ENCODE results near the gene CMTM3. TPM values are rescaled to one million over a fixed set of nuclear protein-coding genes. Genes with fewer than 3 reads are reported as not detected.

Gene CMTM3
- total RNA-seq, 1 experiment from 2014 or later, result 12.8 TPM

DNA sequence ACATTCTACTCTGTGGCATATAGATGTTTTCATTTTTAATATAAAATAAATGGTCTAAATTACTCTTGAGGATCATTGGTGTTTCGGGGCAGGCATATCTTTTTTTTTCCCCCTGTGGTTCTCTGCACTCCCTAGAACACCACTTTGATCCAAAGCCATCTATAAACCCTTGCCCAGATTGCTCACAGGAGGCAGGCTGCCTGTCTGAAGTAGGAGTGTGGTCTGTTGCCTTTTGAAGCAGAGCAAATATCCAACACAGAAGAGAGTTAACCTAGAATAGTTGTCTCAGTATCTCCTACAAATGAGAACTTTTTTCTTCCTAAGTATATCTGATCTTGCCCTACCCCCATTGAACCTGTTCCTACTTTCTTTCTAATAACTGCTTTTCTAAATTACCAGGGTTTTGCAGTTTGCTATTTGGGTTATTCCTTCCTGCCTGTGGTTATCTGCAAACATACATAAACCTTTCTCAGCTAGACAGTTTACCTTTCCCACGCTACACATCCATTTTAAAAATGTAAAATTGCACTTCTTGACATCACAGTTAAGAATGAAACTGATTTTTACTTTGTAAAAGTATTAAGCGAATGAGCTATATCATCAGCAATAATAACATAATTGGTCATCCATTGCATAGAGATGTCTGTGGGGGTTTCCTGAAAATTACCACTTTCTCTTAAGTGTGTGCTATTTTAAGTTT, 43.0 kb upstream of the CMTM3 start:
- Histone ChIP-seq H3K27ac (ENCODE audit: low read depth, low read length) (no peak overlapping the region), H3K79me2 (ENCODE audit: insufficient read depth, low read length) (no peaks in the 10 kb centered on the region), H3K4me1 (ENCODE audit: control insufficient read depth in 1 of 2, insufficient read depth in 2 of 2, low read length in 2 of 2) (no peaks in the 10 kb centered on the region), H3K4me2 (ENCODE audit: low read length) (no peak overlapping the region), H4K20me1 (ENCODE audit: insufficient read depth) (no peaks in the 10 kb centered on the region), H3K9me2 (ENCODE audit: insufficient read depth) (no peaks in the 10 kb centered on the region), H3K27me3 (ENCODE audit: insufficient read depth, low read length) (no peaks in the 10 kb centered on the region), H3K9ac (ENCODE audit: low read length) (no peak overlapping the region), H2AFZ (ENCODE audit: low read depth, low read length, poor library complexity, severe bottlenecking) (no peak overlapping the region), H3K36me3 (ENCODE audit: control insufficient read depth in 1 of 2, insufficient read depth in 2 of 2, low read length in 2 of 2) (peaks cover 0 to 4% of the 10 kb centered on the region in 2 experiments; a peak in 1 of 4 replicates), H3K9me3 (ENCODE audit: control insufficient read depth in 1 of 2, insufficient read depth in 1 of 2, low read depth in 1 of 2, low read length in 2 of 2) (no peaks in the 10 kb centered on the region), H3K4me3 (replicated peaks in 1 of 2; ENCODE audit: low read depth in 1 of 2, low read length in 2 of 2) (no peak overlapping the region)
- ChIA-PET RAD21 (ENCODE audit: low non-redundant PET in 1 of 2, low total read pairs in 2 of 2, uncharacterized antibody in 2 of 2, unreplicated experiment in 2 of 2) (interaction anchor here in 1 of 2 experiments (1.5 kb wide), 1 partner anchor 47 kb away, joined by 3 read pairs; no protein-coding TSS in a partner anchor), CTCF (interaction anchor here (0.8 to 1.9 kb wide), 5 partner anchors 28 to 306 kb away, joined by 3 to 7 read pairs (median 4); no protein-coding TSS in a partner anchor), POLR2A (interaction anchor here (0.8 kb wide), 1 partner anchor 9 kb away, joined by 3 read pairs; no protein-coding TSS in a partner anchor)
- DNase-seq (ENCODE audit: low read depth, low spot score), result no peak
- no TSS peak for BruUV-seq (replicated peaks)
- TF ChIP-seq TCF7L2 (IDR thresholded peaks at IDR 0.05; ENCODE audit: borderline replicate concordance, extremely low read depth, insufficient read depth, insufficient read length) (no peak), RAD21 (IDR thresholded peaks at IDR 0.05; ENCODE audit: low read depth) (no peak), EZH2phosphoT487 (IDR thresholded peaks at IDR 0.05; ENCODE audit: borderline replicate concordance) (no peak), SIN3A (IDR thresholded peaks at IDR 0.05; ENCODE audit: low read depth) (no peak), POLR2A (IDR thresholded peaks at IDR 0.05; ENCODE audit: borderline replicate concordance, extremely low read depth, insufficient read depth, insufficient read length) (no peak), YY1 (IDR thresholded peaks at IDR 0.05; ENCODE audit: extremely low read depth, insufficient replicate concordance, low read depth, low read length) (no peak), JUND (IDR thresholded peaks at IDR 0.05) (no peak), POLR2AphosphoS5 (IDR thresholded peaks at IDR 0.05; ENCODE audit: low read depth, low read length) (no peak), FOSL1 (IDR thresholded peaks at IDR 0.05; ENCODE audit: low read depth) (no peak)
- TF ChIP-seq, protein P1, sequence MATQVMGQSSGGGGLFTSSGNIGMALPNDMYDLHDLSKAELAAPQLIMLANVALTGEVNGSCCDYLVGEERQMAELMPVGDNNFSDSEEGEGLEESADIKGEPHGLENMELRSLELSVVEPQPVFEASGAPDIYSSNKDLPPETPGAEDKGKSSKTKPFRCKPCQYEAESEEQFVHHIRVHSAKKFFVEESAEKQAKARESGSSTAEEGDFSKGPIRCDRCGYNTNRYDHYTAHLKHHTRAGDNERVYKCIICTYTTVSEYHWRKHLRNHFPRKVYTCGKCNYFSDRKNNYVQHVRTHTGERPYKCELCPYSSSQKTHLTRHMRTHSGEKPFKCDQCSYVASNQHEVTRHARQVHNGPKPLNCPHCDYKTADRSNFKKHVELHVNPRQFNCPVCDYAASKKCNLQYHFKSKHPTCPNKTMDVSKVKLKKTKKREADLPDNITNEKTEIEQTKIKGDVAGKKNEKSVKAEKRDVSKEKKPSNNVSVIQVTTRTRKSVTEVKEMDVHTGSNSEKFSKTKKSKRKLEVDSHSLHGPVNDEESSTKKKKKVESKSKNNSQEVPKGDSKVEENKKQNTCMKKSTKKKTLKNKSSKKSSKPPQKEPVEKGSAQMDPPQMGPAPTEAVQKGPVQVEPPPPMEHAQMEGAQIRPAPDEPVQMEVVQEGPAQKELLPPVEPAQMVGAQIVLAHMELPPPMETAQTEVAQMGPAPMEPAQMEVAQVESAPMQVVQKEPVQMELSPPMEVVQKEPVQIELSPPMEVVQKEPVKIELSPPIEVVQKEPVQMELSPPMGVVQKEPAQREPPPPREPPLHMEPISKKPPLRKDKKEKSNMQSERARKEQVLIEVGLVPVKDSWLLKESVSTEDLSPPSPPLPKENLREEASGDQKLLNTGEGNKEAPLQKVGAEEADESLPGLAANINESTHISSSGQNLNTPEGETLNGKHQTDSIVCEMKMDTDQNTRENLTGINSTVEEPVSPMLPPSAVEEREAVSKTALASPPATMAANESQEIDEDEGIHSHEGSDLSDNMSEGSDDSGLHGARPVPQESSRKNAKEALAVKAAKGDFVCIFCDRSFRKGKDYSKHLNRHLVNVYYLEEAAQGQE (IDR thresholded peaks at IDR 0.05; ENCODE audit: low read depth), result no peak
- TF ChIP-seq, protein P2, sequence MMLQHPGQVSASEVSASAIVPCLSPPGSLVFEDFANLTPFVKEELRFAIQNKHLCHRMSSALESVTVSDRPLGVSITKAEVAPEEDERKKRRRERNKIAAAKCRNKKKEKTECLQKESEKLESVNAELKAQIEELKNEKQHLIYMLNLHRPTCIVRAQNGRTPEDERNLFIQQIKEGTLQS (IDR thresholded peaks at IDR 0.05), result no peak
- no peak for ATAC-seq
- intact Hi-C loops (cut with micrococcal nuclease), result loop anchor here (5.0 kb wide), 1 partner anchor 311 kb away; no protein-coding TSS in a partner anchor

Measured in HCT116 (cell line).